Duodenal mucosa (tissue), 2 donors: ENCODE results near the gene AMN.
"Not testable (repeated sequence)": the region's sequence is repeated elsewhere in the genome, so short reads cannot be mapped to it uniquely, and the experiment has no call there.

Experiments used
- H3K27ac ChIP-seq: one replicate; pipeline ENCODE4 v1.7.0; 2013; ENCODE audit warnings: low read depth, low read length
- H3K27me3 ChIP-seq, 2 donors: one replicate each; pipeline ENCODE4 v1.7.0; 2013; ENCODE audit warnings: low read length in 2 of 2, control low read depth in 1 of 2; ENCODE audit not compliant: insufficient read depth in 2 of 2, control insufficient read depth in 1 of 2
- H3K36me3 ChIP-seq, 2 donors: one replicate each; pipeline ENCODE4 v1.7.0; 2013; ENCODE audit warnings: low read length in 2 of 2, control low read depth in 1 of 2; ENCODE audit not compliant: insufficient read depth in 2 of 2, control insufficient read depth in 1 of 2
- H3K4me1 ChIP-seq, 2 donors: one replicate each; pipeline ENCODE4 v1.7.0; 2013; ENCODE audit warnings: low read length in 2 of 2, control low read depth in 1 of 2; ENCODE audit not compliant: insufficient read depth in 2 of 2, control insufficient read depth in 1 of 2
- H3K4me3 ChIP-seq, 2 donors: one replicate each; pipeline ENCODE4 v1.7.0; 2013; ENCODE audit warnings: low read length in 2 of 2, low read depth in 1 of 2
- H3K9ac ChIP-seq, 2 donors: one replicate each; pipeline ENCODE4 v1.7.0; 2013; ENCODE audit warnings: low read length in 2 of 2, low read depth in 1 of 2
- H3K9me3 ChIP-seq, 2 donors: one replicate each; pipeline ENCODE4 v1.7.0; 2013; ENCODE audit warnings: low read length in 2 of 2, control low read depth in 1 of 2; ENCODE audit not compliant: control insufficient read depth in 1 of 2

The AMN gene

DNA sequence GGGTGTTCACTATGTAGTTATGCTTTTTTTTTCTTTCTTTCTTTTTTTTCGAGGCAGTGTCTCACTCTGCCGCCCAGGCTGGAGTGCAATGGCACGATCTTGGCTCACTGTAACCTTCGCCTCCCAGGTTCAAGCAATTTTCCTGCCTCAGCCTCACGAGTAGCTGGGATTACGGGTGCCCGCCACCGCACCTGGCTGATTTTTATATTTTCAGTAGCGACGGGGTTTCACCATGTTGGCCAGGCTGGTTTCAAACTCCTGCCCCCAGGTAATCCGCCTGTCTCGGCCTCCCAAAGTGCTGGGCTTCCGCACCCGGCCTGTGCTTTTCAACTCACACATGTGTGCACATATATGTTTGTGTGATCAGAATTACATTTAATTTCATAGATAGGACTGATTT is 38.9 kb upstream of the AMN start:
- Histone ChIP-seq H3K27me3 (no peaks in the 10 kb centered on the region), H3K9me3 (no peaks in the 10 kb centered on the region), H3K4me1 (peaks cover 4 to 9% of the 10 kb centered on the region in 2 donors), H3K4me3 (no peak overlapping the region), H3K27ac (no peak overlapping the region), H3K36me3 (peaks cover 25 to 32% of the 10 kb centered on the region in 2 donors), H3K9ac (no peak overlapping the region)

DNA sequence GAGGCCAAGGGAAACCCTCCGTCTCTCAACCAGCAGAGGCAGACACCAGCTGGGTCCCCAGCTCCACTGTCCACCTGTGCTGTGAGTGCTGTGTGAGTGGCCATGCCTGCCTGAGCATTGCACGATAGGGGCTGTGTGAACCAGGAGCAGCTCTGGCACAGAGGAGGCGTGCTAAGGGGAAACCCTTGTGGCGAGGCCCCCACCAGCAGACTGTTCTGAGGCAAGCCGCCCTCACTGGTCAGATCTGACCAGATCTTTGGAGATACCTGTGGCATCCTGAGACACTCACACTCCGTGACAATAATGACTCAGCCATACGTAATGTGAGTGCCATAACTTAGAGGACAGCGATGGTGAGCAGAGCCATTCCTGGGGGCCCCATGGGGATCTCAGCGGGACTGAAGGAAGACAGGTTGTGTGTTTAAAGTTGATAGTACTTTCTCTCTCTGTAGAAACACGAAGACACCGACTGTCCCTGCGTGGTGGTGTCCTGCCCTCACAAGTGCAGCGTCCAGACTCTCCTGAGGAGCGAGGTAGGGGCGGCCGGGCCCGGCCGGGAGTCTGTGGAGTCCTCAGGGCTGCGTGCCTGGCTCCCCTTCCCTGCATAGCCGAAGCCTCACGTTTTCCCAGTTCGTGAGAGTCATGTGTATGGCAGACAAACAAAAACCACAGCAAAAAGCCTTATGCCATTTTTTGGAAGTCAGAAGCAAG is 36.6 kb upstream of the AMN start:
- no peak overlapping the region for H3K9ac ChIP-seq
- H3K36me3 ChIP-seq, result peaks cover 25 to 49% of the 10 kb centered on the region in 2 donors
- no peaks in the 10 kb centered on the region for H3K9me3 ChIP-seq
- no peaks in the 10 kb centered on the region for H3K27me3 ChIP-seq
- no peak overlapping the region for H3K27ac ChIP-seq
- peaks cover 0 to 4% of the 10 kb centered on the region in 2 donors for H3K4me1 ChIP-seq
- no peak overlapping the region for H3K4me3 ChIP-seq

DNA sequence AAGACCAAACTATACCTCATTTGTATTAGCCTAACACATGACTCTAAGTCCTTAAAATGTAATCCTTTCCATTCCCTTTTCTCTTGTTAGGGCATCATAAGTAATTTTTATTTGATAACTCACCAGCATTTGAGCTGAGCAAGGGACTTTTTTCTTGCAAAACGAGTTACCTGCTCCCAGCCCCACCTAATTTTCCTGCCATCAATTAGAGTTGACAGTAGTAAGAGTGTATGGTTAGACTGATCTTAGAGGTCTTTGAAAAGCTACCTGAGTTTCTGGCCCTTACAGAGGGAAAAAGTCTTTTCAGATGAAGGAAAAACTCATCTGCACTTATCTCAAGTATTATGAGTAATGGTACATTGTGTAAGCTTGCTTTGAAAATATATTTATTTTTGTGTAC is 33.7 kb upstream of the AMN start:
- peaks cover 0 to 4% of the 10 kb centered on the region in 2 donors for H3K4me1 ChIP-seq
- no peak overlapping the region for H3K27ac ChIP-seq
- H3K36me3 ChIP-seq, result peaks cover 31 to 54% of the 10 kb centered on the region in 2 donors
- H3K9me3 ChIP-seq, result no peaks in the 10 kb centered on the region
- no peak overlapping the region for H3K9ac ChIP-seq
- H3K4me3 ChIP-seq, result no peak overlapping the region
- H3K27me3 ChIP-seq, result no peaks in the 10 kb centered on the region

DNA sequence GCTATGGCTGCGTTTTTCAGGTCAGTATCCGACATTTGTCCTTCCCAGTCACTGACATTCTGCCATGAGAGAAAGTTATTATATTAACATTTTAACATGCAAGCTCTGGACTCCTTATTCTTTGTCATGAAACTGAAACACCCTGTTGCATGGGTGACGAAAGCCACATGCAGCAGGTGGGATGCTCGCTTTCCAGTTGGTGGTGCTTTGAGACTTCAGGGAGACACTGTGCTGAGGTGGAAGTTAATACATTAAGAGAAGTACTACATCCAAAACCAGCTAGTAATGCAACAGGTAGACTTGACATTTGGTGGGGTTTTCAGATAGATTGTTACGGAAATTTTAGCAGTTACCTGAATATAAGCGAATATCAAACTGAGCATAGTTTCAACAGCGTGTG is 32.8 kb upstream of the AMN start:
- H3K36me3 ChIP-seq, result peaks cover 31 to 54% of the 10 kb centered on the region in 2 donors
- H3K9me3 ChIP-seq, result no peaks in the 10 kb centered on the region
- no peak overlapping the region for H3K4me3 ChIP-seq
- no peaks in the 10 kb centered on the region for H3K27me3 ChIP-seq
- H3K9ac ChIP-seq, result no peak overlapping the region
- H3K27ac ChIP-seq, result no peak overlapping the region
- H3K4me1 ChIP-seq, result peaks cover 0 to 4% of the 10 kb centered on the region in 2 donors

DNA sequence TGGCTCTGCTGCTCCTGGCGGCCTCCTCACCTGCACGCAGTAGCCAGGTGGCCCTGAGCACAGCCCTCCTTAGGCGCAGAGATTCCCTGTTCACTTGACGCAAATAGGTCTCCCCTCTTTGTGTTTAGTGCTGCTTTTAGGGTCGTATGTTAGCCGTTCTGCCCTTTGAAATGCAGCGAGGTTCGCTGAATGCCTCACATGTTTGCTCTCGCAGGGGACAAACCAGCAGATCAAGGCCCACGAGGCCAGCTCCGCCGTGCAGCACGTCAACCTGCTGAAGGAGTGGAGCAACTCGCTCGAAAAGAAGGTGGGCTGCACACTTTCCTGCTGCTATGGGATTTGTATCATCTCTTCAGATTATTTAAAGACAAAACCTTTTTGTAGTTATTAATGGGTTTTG is 31.4 kb upstream of the AMN start:
- H3K36me3 ChIP-seq, result peaks cover 25 to 54% of the 10 kb centered on the region in 2 donors

DNA sequence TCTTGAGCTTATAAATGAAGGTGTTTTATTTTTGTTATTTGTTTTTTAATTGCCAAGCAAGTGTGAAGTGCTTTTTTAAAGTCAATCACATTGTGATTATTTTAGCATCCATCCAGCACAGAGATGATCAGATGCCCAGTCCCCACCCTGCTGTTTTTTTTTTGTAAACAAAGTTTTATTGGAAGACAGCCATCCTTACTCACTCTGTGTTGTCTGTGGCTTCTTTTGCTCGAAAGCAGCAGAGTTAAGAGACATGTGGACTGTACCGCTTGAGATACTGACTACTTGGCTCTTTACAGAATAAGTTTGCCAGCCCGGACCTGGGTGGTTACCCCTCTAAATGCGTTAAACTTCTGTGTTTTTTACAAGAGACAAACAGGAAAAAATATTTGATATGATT is 30.9 kb upstream of the AMN start:
- no peaks in the 10 kb centered on the region for H3K9me3 ChIP-seq
- no peaks in the 10 kb centered on the region for H3K27me3 ChIP-seq
- no peak overlapping the region for H3K9ac ChIP-seq
- H3K4me1 ChIP-seq, result peaks cover 0 to 4% of the 10 kb centered on the region in 2 donors
- H3K4me3 ChIP-seq, result no peak overlapping the region
- H3K36me3 ChIP-seq, result peaks cover 22 to 53% of the 10 kb centered on the region in 2 donors
- H3K27ac ChIP-seq, result no peak overlapping the region

More for the DNA sequence above, 31.4 kb upstream of the AMN start:
- Histone ChIP-seq H3K27ac (no peak overlapping the region), H3K9ac (no peak overlapping the region), H3K4me1 (peaks cover 0 to 4% of the 10 kb centered on the region in 2 donors), H3K9me3 (no peaks in the 10 kb centered on the region), H3K4me3 (no peak overlapping the region), H3K27me3 (no peaks in the 10 kb centered on the region)

DNA sequence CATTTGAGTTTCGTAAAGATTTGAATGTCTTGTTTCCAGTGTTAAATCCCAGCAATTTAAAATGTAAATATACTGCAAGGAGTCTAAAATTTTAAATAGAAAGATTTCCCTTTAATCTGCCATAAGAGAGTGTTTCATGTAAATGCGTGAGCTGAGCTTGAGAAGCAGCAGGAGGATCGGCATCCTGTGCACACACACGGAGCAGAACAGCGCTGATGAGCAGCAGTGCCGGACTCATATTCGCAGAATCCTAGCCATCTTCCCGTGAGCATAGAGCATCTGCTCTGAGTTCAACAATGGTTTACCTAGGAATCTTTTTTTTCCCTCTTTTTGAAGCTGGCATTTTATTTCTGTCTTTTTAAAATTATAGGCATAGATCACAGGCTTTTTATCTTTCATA is 29.8 kb upstream of the AMN start:
- H3K27me3 ChIP-seq, result no peaks in the 10 kb centered on the region
- H3K27ac ChIP-seq, result no peak overlapping the region
- H3K9ac ChIP-seq, result no peak overlapping the region
- H3K9me3 ChIP-seq, result no peaks in the 10 kb centered on the region
- peaks cover 19 to 56% of the 10 kb centered on the region in 2 donors for H3K36me3 ChIP-seq
- no peaks in the 10 kb centered on the region for H3K4me1 ChIP-seq
- H3K4me3 ChIP-seq, result no peak overlapping the region

DNA sequence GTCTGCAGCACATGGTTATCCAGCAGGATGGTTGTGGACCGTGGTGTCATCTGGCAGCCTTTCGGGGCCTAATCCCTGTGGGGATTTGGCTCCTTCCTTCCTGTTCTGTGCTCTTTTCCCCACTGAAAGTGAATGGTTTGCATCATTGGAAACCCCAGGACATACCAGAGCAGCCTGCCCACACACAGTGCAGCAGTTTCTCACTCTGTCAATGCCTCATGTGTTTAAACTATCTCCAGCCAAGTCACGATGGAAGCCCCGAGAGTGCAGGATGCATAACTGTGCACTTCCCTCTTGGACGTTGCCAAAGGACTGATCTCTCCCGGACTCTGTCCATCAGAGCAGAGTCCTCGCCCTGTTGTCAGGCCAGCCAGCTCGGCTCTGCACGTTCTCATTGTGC is 29.0 kb upstream of the AMN start:
- Histone ChIP-seq H3K4me1 (peaks cover 0 to under 1% of the 10 kb centered on the region in 2 donors), H3K27ac (no peak overlapping the region), H3K4me3 (no peak overlapping the region), H3K36me3 (peaks cover 18 to 55% of the 10 kb centered on the region in 2 donors), H3K9ac (no peak overlapping the region), H3K27me3 (no peaks in the 10 kb centered on the region), H3K9me3 (no peaks in the 10 kb centered on the region)

DNA sequence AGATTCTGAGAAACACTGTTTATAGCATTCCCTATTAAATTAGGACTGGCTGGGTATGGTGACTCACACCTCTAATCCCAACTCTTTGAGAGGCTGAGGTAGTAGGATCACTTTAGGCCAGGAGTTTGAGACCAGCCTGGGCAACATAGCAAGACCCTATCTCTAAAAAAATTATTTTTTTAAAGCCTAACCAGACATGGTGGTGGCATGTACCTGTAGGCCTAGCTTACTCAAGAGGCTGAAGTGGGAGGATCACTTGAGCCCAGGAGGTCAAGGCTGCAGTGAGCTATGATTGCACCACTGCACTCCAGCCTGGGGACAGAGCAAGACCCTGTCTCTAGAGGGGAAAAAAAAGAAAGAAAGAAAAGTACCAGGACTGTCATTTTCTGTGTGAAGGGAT is 25.7 kb upstream of the AMN start:
- H3K4me3 ChIP-seq, H3K27me3 ChIP-seq, H3K4me1 ChIP-seq, H3K27ac ChIP-seq, H3K9ac ChIP-seq, H3K9me3 ChIP-seq: not testable (repeated sequence)
- peaks cover 15 to 44% of the 10 kb centered on the region in 2 donors for H3K36me3 ChIP-seq

DNA sequence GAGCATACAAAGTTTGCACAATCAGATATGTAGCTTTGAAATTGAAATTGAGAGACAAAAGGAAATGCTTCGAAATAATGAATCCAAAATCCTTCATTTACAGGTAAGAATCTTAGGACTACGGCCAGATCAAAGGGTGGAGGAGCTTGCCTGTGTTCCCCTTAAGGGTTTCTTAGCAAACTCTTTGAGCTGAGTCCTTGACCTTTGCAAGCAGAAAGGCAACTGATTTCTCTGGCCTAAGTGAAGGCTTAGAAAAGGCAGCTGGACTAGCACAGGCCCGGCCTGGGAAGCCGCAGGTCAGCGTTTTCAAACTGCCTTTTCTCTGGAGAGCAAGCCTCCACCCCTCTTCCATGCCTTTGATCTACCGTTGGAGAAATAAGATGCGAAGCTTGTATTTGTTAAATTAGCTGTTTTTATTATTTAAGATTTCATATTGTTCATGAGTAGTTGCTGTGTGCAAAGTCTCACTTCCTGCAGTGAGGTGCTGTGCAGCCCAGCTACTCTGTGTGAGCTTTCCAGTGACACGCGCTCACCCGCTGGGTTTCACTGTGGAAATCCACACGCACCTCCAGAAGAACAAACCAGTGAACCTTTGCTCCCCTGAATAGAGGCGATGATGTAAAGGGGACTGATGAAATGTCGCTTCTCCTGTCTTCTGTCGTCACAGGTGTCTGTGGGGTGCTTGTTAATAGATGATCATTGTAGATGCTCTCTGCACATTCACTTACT is 25.0 kb upstream of the AMN start:
- no peaks in the 10 kb centered on the region for H3K9me3 ChIP-seq
- H3K27me3 ChIP-seq, result no peaks in the 10 kb centered on the region
- H3K36me3 ChIP-seq, result peaks cover 15 to 49% of the 10 kb centered on the region in 2 donors
- no peak overlapping the region for H3K27ac ChIP-seq
- peaks cover 0 to 10% of the 10 kb centered on the region in 2 donors for H3K4me1 ChIP-seq
- H3K4me3 ChIP-seq, result no peak overlapping the region
- no peak overlapping the region for H3K9ac ChIP-seq
